SJCRH30 (cell line): Measurements from ENCODE around the gene PMP22. TPM values are rescaled to one million over a fixed set of nuclear protein-coding genes. Genes with fewer than 3 reads are reported as not detected.
"Not testable (repeated sequence)": the region's sequence is repeated elsewhere in the genome, so short reads cannot be mapped to it uniquely, and the experiment has no call there.

Experiments used
- DNase-seq, 2 experiments: peaks; one replicate each; pipeline ENCODE4 v3.0.0-alpha.2; 2015 to 2020
- H3K27ac ChIP-seq: fragments of 250-450 bp; sonication (Bioruptor Pico); 2 replicates; pipeline ENCODE4 v1.5.1; 2020; ENCODE audit warnings: mild to moderate bottlenecking, moderate library complexity
- H3K27me3 ChIP-seq: fragments of 250-450 bp; sonication (Bioruptor Pico); 2 replicates; pipeline ENCODE4 v1.5.1; 2020; ENCODE audit warnings: mild to moderate bottlenecking, moderate library complexity
- H3K36me3 ChIP-seq: fragments of 250-450 bp; sonication (Bioruptor Pico); 2 replicates; pipeline ENCODE4 v1.5.1; 2020; ENCODE audit warnings: mild to moderate bottlenecking, moderate library complexity
- H3K4me1 ChIP-seq: fragments of 250-450 bp; sonication (Bioruptor Pico); 2 replicates; pipeline ENCODE4 v1.5.1; 2020; ENCODE audit warnings: mild to moderate bottlenecking, moderate library complexity
- H3K4me3 ChIP-seq: fragments of 250-450 bp; sonication (Bioruptor Pico); 2 replicates; pipeline ENCODE4 v1.5.1; 2020; ENCODE audit warnings: mild to moderate bottlenecking, moderate library complexity
- H3K9me3 ChIP-seq: fragments of 250-450 bp; sonication (Bioruptor Pico); replicated peaks from 2 replicates; pipeline ENCODE4 v1.5.1; 2020; ENCODE audit warnings: mild to moderate bottlenecking, moderate library complexity
- total RNA-seq: library from RNA; depleted of rRNA; stranded (reverse); fragments of >200 nt; shearing (Covaris generic); gene quantifications from 2 replicates; pipeline ENCODE4 v1.2.3, GENCODE V29; 2014

The PMP22 gene
- total RNA-seq, 1 experiment from 2014 or later: 7.2 TPM

- no peak overlapping the region for H3K4me3 ChIP-seq
- no peaks in the 10 kb centered on the region for H3K36me3 ChIP-seq
- no peaks in the 10 kb centered on the region for H3K4me1 ChIP-seq
- H3K27me3 ChIP-seq: no peaks in the 10 kb centered on the region
- H3K9me3 ChIP-seq: no peaks in the 10 kb centered on the region
- no peak overlapping the region for H3K27ac ChIP-seq
- DNase-seq: no peak
Observed at GRCh38 chr17:15232517-15232915, 32.6 kb downstream of the PMP22 start.

- no peak for DNase-seq
- no peaks in the 10 kb centered on the region for H3K36me3 ChIP-seq
- no peak overlapping the region for H3K4me3 ChIP-seq
- no peaks in the 10 kb centered on the region for H3K27me3 ChIP-seq
- H3K27ac ChIP-seq: no peak overlapping the region
- no peaks in the 10 kb centered on the region for H3K4me1 ChIP-seq
- no peaks in the 10 kb centered on the region for H3K9me3 ChIP-seq
Observed at GRCh38 chr17:15231851-15232516, 33.1 kb downstream of the PMP22 start.

GRCh38 chr17:15230866-15231265 is 34.3 kb downstream of the PMP22 start:
- Histone ChIP-seq H3K9me3 (no peaks in the 10 kb centered on the region), H3K4me1 (no peaks in the 10 kb centered on the region), H3K27me3 (no peaks in the 10 kb centered on the region), H3K27ac (no peak overlapping the region), H3K4me3 (no peak overlapping the region), H3K36me3 (no peaks in the 10 kb centered on the region)
- DNase-seq: no peak

DNA sequence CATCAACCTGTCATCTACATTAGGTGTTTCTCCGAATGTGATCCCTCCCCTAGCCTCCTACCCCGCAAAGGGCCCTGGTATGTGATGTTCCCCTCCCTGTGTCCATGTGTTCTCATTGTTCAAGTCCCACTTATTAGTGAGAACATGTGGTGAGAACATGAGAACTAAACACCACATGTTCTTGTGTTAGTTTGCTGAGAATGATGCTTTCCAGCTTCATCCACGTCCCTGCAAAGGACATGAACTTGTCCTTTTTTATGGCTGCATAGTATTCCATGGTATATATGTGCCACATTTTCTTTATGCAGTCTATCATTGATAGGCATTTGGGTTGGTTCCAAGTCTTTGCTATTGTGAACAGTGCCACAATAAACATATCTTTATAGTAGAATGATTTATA is 43.3 kb downstream of the PMP22 start:
- not testable (repeated sequence) for H3K4me3 ChIP-seq, H3K4me1 ChIP-seq, H3K9me3 ChIP-seq, H3K27me3 ChIP-seq, H3K36me3 ChIP-seq, H3K27ac ChIP-seq, DNase-seq

GRCh38 chr17:15220785-15221184 is 44.3 kb downstream of the PMP22 start:
- H3K36me3 ChIP-seq: no peaks in the 10 kb centered on the region
- peaks cover 3% of the 10 kb centered on the region; the same call in 1 of the 2 replicates for H3K9me3 ChIP-seq
- no peaks in the 10 kb centered on the region for H3K4me1 ChIP-seq
- H3K27me3 ChIP-seq: no peaks in the 10 kb centered on the region
- no peak overlapping the region for H3K4me3 ChIP-seq
- H3K27ac ChIP-seq: no peak overlapping the region
- DNase-seq: no peak

GRCh38 chr17:15216481-15216880 is 48.6 kb downstream of the PMP22 start:
- no peaks in the 10 kb centered on the region for H3K27me3 ChIP-seq
- H3K4me3 ChIP-seq: no peak overlapping the region

GRCh38 chr17:15213381-15214087 is 51.6 kb downstream of the PMP22 start:
- Histone ChIP-seq H3K27me3 (peaks cover 3% of the 10 kb centered on the region; the same call in 1 of the 2 replicates), H3K4me1 (no peaks in the 10 kb centered on the region), H3K4me3 (no peak overlapping the region), H3K36me3 (no peaks in the 10 kb centered on the region), H3K27ac (no peak overlapping the region), H3K9me3 (no peaks in the 10 kb centered on the region)
- peak; percentile 35 to 78 for DNase-seq

More at GRCh38 chr17:15216481-15216880, 48.6 kb downstream of the PMP22 start:
- no peaks in the 10 kb centered on the region for H3K36me3 ChIP-seq
- no peak overlapping the region for H3K27ac ChIP-seq
- DNase-seq: no peak
- no peaks in the 10 kb centered on the region for H3K9me3 ChIP-seq
- H3K4me1 ChIP-seq: no peaks in the 10 kb centered on the region

DNA sequence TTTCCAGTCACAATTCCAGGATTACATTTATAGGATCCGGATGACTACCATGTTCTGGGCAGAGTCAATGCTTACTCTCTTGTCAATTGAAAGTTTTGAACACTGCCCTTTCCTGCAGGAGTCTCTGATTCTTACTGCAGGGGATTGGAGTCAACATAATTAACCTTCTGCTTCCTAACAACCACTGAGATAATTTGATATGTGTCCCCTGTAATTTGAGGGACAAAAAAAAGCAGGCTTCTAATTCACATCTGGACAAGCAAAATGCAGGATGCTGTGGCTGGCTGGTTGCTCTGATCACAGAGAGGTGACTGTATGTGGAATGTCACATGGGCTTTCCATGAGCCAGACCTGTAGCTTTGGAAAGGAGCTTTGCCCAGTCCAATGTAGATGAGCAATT is 54.9 kb downstream of the PMP22 start:
- no peak for DNase-seq
- no peaks in the 10 kb centered on the region for H3K9me3 ChIP-seq
- no peak overlapping the region for H3K4me3 ChIP-seq

GRCh38 chr17:15203062-15203461 is 62.1 kb downstream of the PMP22 start:
- not testable (repeated sequence) for H3K27ac ChIP-seq, H3K36me3 ChIP-seq, DNase-seq, H3K27me3 ChIP-seq, H3K4me1 ChIP-seq, H3K4me3 ChIP-seq
- peaks cover 17% of the 10 kb centered on the region for H3K9me3 ChIP-seq

More for the DNA sequence above, 54.9 kb downstream of the PMP22 start:
- Histone ChIP-seq H3K27ac (no peak overlapping the region), H3K4me1 (no peaks in the 10 kb centered on the region), H3K27me3 (peaks cover 3% of the 10 kb centered on the region; the same call in 1 of the 2 replicates), H3K36me3 (no peaks in the 10 kb centered on the region)

GRCh38 chr17:15200574-15200973 is 64.6 kb downstream of the PMP22 start:
- DNase-seq: not testable (repeated sequence)

DNA sequence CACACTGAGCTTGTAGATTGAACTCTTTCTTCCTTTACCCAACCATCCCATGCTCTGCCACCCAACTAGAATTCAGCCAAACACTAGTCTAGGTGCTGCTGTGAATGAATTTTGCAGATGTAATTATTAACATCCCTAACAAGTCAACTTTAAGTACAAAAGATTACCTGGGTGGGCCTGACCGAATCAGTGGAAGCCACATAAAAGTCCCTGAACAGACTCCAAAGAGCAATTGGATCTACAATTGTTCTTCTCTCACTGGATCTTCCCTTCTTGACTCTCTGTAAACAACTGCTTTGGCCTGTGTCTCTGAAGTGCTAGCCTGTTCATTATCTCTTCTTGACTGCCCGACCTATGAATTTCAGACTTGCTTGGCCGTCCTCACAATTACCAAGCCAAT is 67.9 kb downstream of the PMP22 start:
- Histone ChIP-seq H3K27ac (no peak overlapping the region), H3K27me3 (no peaks in the 10 kb centered on the region), H3K4me1 (no peaks in the 10 kb centered on the region), H3K4me3 (no peak overlapping the region), H3K9me3 (peaks cover 14% of the 10 kb centered on the region), H3K36me3 (no peaks in the 10 kb centered on the region)
- no peak for DNase-seq

More at GRCh38 chr17:15200574-15200973, 64.6 kb downstream of the PMP22 start:
- H3K27me3 ChIP-seq, H3K4me3 ChIP-seq, H3K4me1 ChIP-seq, H3K36me3 ChIP-seq, H3K27ac ChIP-seq: not testable (repeated sequence)
- peaks cover 17% of the 10 kb centered on the region for H3K9me3 ChIP-seq

- no peak overlapping the region for H3K4me3 ChIP-seq
- DNase-seq: peak in 1 of 2 experiments; percentile 43
- H3K9me3 ChIP-seq: peaks cover 5% of the 10 kb centered on the region
- no peak overlapping the region for H3K27ac ChIP-seq
- no peaks in the 10 kb centered on the region for H3K36me3 ChIP-seq
- H3K4me1 ChIP-seq: no peaks in the 10 kb centered on the region
- H3K27me3 ChIP-seq: 0 out of 2 replicates have a peak, but pooled peaks cover 4% of the 10 kb centered on the region
Observed at GRCh38 chr17:15194859-15195277, 70.3 kb downstream of the PMP22 start.

DNA sequence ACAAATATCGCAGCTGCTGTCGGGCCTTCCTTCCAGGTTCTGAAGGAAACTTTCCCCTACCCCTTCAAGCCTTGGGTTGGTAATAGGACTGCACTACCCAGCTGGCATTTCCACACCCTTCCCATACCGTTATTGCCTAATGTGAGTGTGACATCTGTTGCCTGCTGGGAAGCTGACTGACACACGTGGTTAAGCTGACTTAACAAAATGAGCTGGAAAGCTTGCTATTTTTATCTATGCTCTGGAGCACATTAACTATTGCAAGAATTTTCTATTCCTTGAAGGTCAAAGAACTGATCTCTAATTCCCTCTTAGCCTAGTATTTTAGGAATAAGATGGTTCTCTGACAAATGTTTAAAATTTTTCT is 79.5 kb downstream of the PMP22 start:
- H3K27ac ChIP-seq: no peak overlapping the region
- peak in 1 of 2 experiments; percentile 24 for DNase-seq

GRCh38 chr17:15184872-15185624 is 80.1 kb downstream of the PMP22 start:
- Histone ChIP-seq H3K27ac (no peak overlapping the region), H3K36me3 (no peaks in the 10 kb centered on the region), H3K4me1 (no peaks in the 10 kb centered on the region), H3K9me3 (no peaks in the 10 kb centered on the region), H3K27me3 (peaks cover 10% of the 10 kb centered on the region; the same call in 1 of the 2 replicates), H3K4me3 (no peak overlapping the region)
- no peak for DNase-seq

More for the DNA sequence above, 79.5 kb downstream of the PMP22 start:
- Histone ChIP-seq H3K4me1 (no peaks in the 10 kb centered on the region), H3K36me3 (no peaks in the 10 kb centered on the region), H3K4me3 (no peak overlapping the region), H3K9me3 (no peaks in the 10 kb centered on the region), H3K27me3 (peaks cover 10% of the 10 kb centered on the region; the same call in 1 of the 2 replicates)

- Histone ChIP-seq H3K27me3 (peaks cover 23% of the 10 kb centered on the region), H3K36me3 (no peaks in the 10 kb centered on the region), H3K27ac (no peak overlapping the region), H3K4me1 (no peaks in the 10 kb centered on the region), H3K4me3 (no peak overlapping the region), H3K9me3 (no peaks in the 10 kb centered on the region)
- no peak for DNase-seq
Observed at GRCh38 chr17:15181816-15182215, 83.3 kb downstream of the PMP22 start.
